ENCODE measurements around the gene DENND1A.
"Not testable (repeated sequence)": the region's sequence is repeated elsewhere in the genome, so short reads cannot be mapped to it uniquely, and the experiment has no call there.

Gene DENND1A

GRCh38 chr9:123893831-123894460 is 36.0 kb downstream of the DENND1A start:
- Histone ChIP-seq H3K9ac (ENCODE audit: insufficient read length, low read depth) (no peak overlapping the region), H3K27me3 (ENCODE audit: insufficient read depth, insufficient read length) (no peaks in the 10 kb centered on the region), H3K4me3 (ENCODE audit: insufficient read length, low read depth) (no peak overlapping the region), H3K36me3 (ENCODE audit: insufficient read depth, insufficient read length, low read length) (no peaks in the 10 kb centered on the region), H3K4me1 (ENCODE audit: insufficient read depth, insufficient read length) (no peaks in the 10 kb centered on the region), H3K9me3 (ENCODE audit: insufficient read depth, low read length) (no peaks in the 10 kb centered on the region)
- TF ChIP-seq ZNF274 (IDR thresholded peaks at IDR 0.05; ENCODE audit: low read depth, low read length) (no peak), SUZ12 (IDR thresholded peaks at IDR 0.05; ENCODE audit: extremely low read depth, insufficient read depth, insufficient read length) (no peak), YY1 (IDR thresholded peaks at IDR 0.05; ENCODE audit: insufficient read depth, insufficient read length) (no peak)
- DNase-seq (ENCODE audit: low read depth, low spot score), result peak; percentile 25

GRCh38 chr9:123893115-123893514 is 36.8 kb downstream of the DENND1A start:
- peak; percentile 32 for DNase-seq (ENCODE audit: low read depth, low spot score)
- no peak overlapping the region for H3K9ac ChIP-seq (ENCODE audit: insufficient read length, low read depth)
- H3K4me1 ChIP-seq (ENCODE audit: insufficient read depth, insufficient read length), result no peaks in the 10 kb centered on the region
- H3K36me3 ChIP-seq (ENCODE audit: insufficient read depth, insufficient read length, low read length), result no peaks in the 10 kb centered on the region
- no peaks in the 10 kb centered on the region for H3K27me3 ChIP-seq (ENCODE audit: insufficient read depth, insufficient read length)
- TF ChIP-seq ZNF274 (IDR thresholded peaks at IDR 0.05; ENCODE audit: low read depth, low read length) (no peak), SUZ12 (IDR thresholded peaks at IDR 0.05; ENCODE audit: extremely low read depth, insufficient read depth, insufficient read length) (no peak), YY1 (IDR thresholded peaks at IDR 0.05; ENCODE audit: insufficient read depth, insufficient read length) (no peak)
- H3K9me3 ChIP-seq (ENCODE audit: insufficient read depth, low read length), result 0 out of 2 replicates have a peak, but pooled peaks cover 6% of the 10 kb centered on the region
- no peak overlapping the region for H3K4me3 ChIP-seq (ENCODE audit: insufficient read length, low read depth)

GRCh38 chr9:123887837-123888236 is 42.1 kb downstream of the DENND1A start:
- TF ChIP-seq ZNF274 (IDR thresholded peaks at IDR 0.05; ENCODE audit: low read depth, low read length) (no peak), SUZ12 (IDR thresholded peaks at IDR 0.05; ENCODE audit: extremely low read depth, insufficient read depth, insufficient read length) (no peak), YY1 (IDR thresholded peaks at IDR 0.05; ENCODE audit: insufficient read depth, insufficient read length) (no peak)

GRCh38 chr9:123885834-123886233 is 44.1 kb downstream of the DENND1A start:
- H3K27me3 ChIP-seq (ENCODE audit: insufficient read depth, insufficient read length); H3K4me3 ChIP-seq (ENCODE audit: insufficient read length, low read depth); H3K4me1 ChIP-seq (ENCODE audit: insufficient read depth, insufficient read length); H3K36me3 ChIP-seq (ENCODE audit: insufficient read depth, insufficient read length, low read length); H3K9ac ChIP-seq (ENCODE audit: insufficient read length, low read depth); DNase-seq (ENCODE audit: low read depth, low spot score): not testable (repeated sequence)
- H3K9me3 ChIP-seq (ENCODE audit: insufficient read depth, low read length), result peaks cover 16% of the 10 kb centered on the region; the same call in 1 of the 2 replicates

More at GRCh38 chr9:123887837-123888236, 42.1 kb downstream of the DENND1A start:
- Histone ChIP-seq H3K27me3 (ENCODE audit: insufficient read depth, insufficient read length) (no peaks in the 10 kb centered on the region), H3K4me1 (ENCODE audit: insufficient read depth, insufficient read length) (no peaks in the 10 kb centered on the region), H3K4me3 (ENCODE audit: insufficient read length, low read depth) (no peak overlapping the region), H3K36me3 (ENCODE audit: insufficient read depth, insufficient read length, low read length) (no peaks in the 10 kb centered on the region), H3K9me3 (ENCODE audit: insufficient read depth, low read length) (peaks cover 16% of the 10 kb centered on the region; the same call in 1 of the 2 replicates), H3K9ac (ENCODE audit: insufficient read length, low read depth) (no peak overlapping the region)
- no peak for DNase-seq (ENCODE audit: low read depth, low spot score)

GRCh38 chr9:123883634-123884033 is 46.3 kb downstream of the DENND1A start:
- Histone ChIP-seq H3K9me3 (ENCODE audit: insufficient read depth, low read length) (peaks cover 15% of the 10 kb centered on the region; the same call in 1 of the 2 replicates), H3K9ac (ENCODE audit: insufficient read length, low read depth) (no peak overlapping the region), H3K27me3 (ENCODE audit: insufficient read depth, insufficient read length) (no peaks in the 10 kb centered on the region), H3K4me3 (ENCODE audit: insufficient read length, low read depth) (no peak overlapping the region), H3K4me1 (ENCODE audit: insufficient read depth, insufficient read length) (peaks cover 3% of the 10 kb centered on the region), H3K36me3 (ENCODE audit: insufficient read depth, insufficient read length, low read length) (no peaks in the 10 kb centered on the region)
- TF ChIP-seq ZNF274 (IDR thresholded peaks at IDR 0.05; ENCODE audit: low read depth, low read length) (no peak), YY1 (IDR thresholded peaks at IDR 0.05; ENCODE audit: insufficient read depth, insufficient read length) (no peak), SUZ12 (IDR thresholded peaks at IDR 0.05; ENCODE audit: extremely low read depth, insufficient read depth, insufficient read length) (no peak)
- no peak for DNase-seq (ENCODE audit: low read depth, low spot score)

DNA sequence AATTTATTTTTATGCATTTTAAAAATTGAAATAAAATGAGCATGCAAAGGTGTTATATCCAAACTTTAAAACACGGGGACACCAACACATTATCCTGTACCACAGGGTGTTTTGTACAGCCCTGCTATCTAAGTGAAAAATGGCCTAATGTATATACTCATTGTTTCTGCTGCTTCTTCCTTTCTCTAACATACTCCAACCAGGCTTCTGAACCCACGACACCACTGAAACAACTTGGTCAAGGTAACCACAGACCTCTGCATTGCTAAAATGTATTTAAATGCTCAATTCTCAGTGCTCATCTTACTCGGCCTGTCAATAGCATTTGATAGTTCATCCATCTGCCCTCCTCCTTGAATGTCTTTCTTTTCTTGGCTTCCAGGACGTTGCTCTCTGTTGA is 48.3 kb downstream of the DENND1A start:
- no peak for TF ChIP-seq ZNF274 (IDR thresholded peaks at IDR 0.05; ENCODE audit: low read depth, low read length)
- no peak for TF ChIP-seq YY1 (IDR thresholded peaks at IDR 0.05; ENCODE audit: insufficient read depth, insufficient read length)
- TF ChIP-seq SUZ12 (IDR thresholded peaks at IDR 0.05; ENCODE audit: extremely low read depth, insufficient read depth, insufficient read length), result no peak
- Histone ChIP-seq H3K9ac (ENCODE audit: insufficient read length, low read depth) (no peak overlapping the region), H3K9me3 (ENCODE audit: insufficient read depth, low read length) (no peaks in the 10 kb centered on the region), H3K4me3 (ENCODE audit: insufficient read length, low read depth) (no peak overlapping the region), H3K4me1 (ENCODE audit: insufficient read depth, insufficient read length) (peaks cover 3% of the 10 kb centered on the region), H3K36me3 (ENCODE audit: insufficient read depth, insufficient read length, low read length) (no peaks in the 10 kb centered on the region), H3K27me3 (ENCODE audit: insufficient read depth, insufficient read length) (no peaks in the 10 kb centered on the region)
- no peak for DNase-seq (ENCODE audit: low read depth, low spot score)

- no peak overlapping the region for H3K4me3 ChIP-seq (ENCODE audit: insufficient read length, low read depth)
- no peak for DNase-seq (ENCODE audit: low read depth, low spot score)
- no peaks in the 10 kb centered on the region for H3K36me3 ChIP-seq (ENCODE audit: insufficient read depth, insufficient read length, low read length)
- no peak overlapping the region for H3K9ac ChIP-seq (ENCODE audit: insufficient read length, low read depth)
- no peaks in the 10 kb centered on the region for H3K9me3 ChIP-seq (ENCODE audit: insufficient read depth, low read length)
- TF ChIP-seq YY1 (IDR thresholded peaks at IDR 0.05; ENCODE audit: insufficient read depth, insufficient read length) (no peak), ZNF274 (IDR thresholded peaks at IDR 0.05; ENCODE audit: low read depth, low read length) (no peak), SUZ12 (IDR thresholded peaks at IDR 0.05; ENCODE audit: extremely low read depth, insufficient read depth, insufficient read length) (no peak)
- H3K4me1 ChIP-seq (ENCODE audit: insufficient read depth, insufficient read length), result peaks cover 3% of the 10 kb centered on the region
- H3K27me3 ChIP-seq (ENCODE audit: insufficient read depth, insufficient read length), result no peaks in the 10 kb centered on the region
Observed at GRCh38 chr9:123880420-123880819, 49.5 kb downstream of the DENND1A start.

Measured in NT2/D1 (cell line).